SK-N-SH (cell line): ENCODE measurements around the gene PABPN1L. TPM values are rescaled to one million over a fixed set of nuclear protein-coding genes. Genes with fewer than 3 reads are reported as not detected.
A peak's percentile ranks its signal among the peaks of the same experiment; 100 is the strongest.

Source experiments
- CTCF ChIA-PET: fragments of 300-600, 350-600 bp; formaldehyde crosslinking; extraction: SDS; loops from one replicate; lab custom pipeline; 2021; lab: Yijun Ruan, JAX
- POLR2A ChIA-PET: fragments of 350-600 bp; sonication (Branson Sonifier 250); formaldehyde crosslinking; extraction: SDS; loops from one replicate; lab custom pipeline; 2020; ENCODE audit warnings: antibody characterized with exemption, inconsistent platforms; lab: Yijun Ruan, JAX
- DNase-seq: peaks from one replicate; pipeline ENCODE4 v3.0.0; 2012
- H2AFZ ChIP-seq: fragments of 200-600 bp; sonication (generic); 2 replicates; pipeline ENCODE4 v1.8.1; 2016; ENCODE audit warnings: antibody characterized with exemption, mild to moderate bottlenecking, low read depth
- H3F3A ChIP-seq: fragments of 200-600 bp; sonication (generic); replicated peaks from 2 replicates; pipeline ENCODE3; 2016; ENCODE audit warnings: antibody characterized with exemption, mild to moderate bottlenecking; ENCODE audit not compliant: insufficient read depth
- H3K27ac ChIP-seq, 2 experiments: fragments of 200-500 bp in 1 of 2; fragments of 200-600 bp in 1 of 2; sonication (Bioruptor generic) in 1 of 2; sonication (generic), shearing (Covaris generic) in 1 of 2; 2 replicates each; pipeline versions ENCODE4 v1.5.1 to v1.6.1; 2014 to 2016; ENCODE audit warnings: low read depth in 2 of 2, inconsistent platforms in 1 of 2, low read length in 1 of 2, mild to moderate bottlenecking in 1 of 2, mixed read lengths in 1 of 2
- H3K27me3 ChIP-seq: fragments of 200-600 bp; sonication (generic), shearing (Covaris generic); 2 replicates; pipeline ENCODE4 v1.6.1; 2016; ENCODE audit warnings: mixed run types; ENCODE audit not compliant: insufficient read depth
- H3K36me3 ChIP-seq, 2 experiments: fragments of 200-500 bp in 1 of 2; fragments of 200-600 bp in 1 of 2; sonication (Bioruptor generic) in 1 of 2; sonication (generic) in 1 of 2; replicated peaks in 1 of 2; 2 replicates each; pipeline versions ENCODE3 to v1.5.1; 2014 to 2016; ENCODE audit warnings: low read length in 1 of 2, mild to moderate bottlenecking in 1 of 2; ENCODE audit not compliant: insufficient read depth in 2 of 2, control insufficient read depth in 1 of 2
- H3K4me1 ChIP-seq, 2 experiments: fragments of 200-500 bp in 1 of 2; fragments of 200-600 bp in 1 of 2; sonication (Bioruptor generic) in 1 of 2; sonication (generic), shearing (Covaris generic) in 1 of 2; 2 replicates each; pipeline versions ENCODE4 v1.5.1 to v1.6.1; 2014 to 2016; ENCODE audit warnings: low read depth in 1 of 2, low read length in 1 of 2, mixed run types in 1 of 2; ENCODE audit not compliant: insufficient read depth in 2 of 2, control insufficient read depth in 1 of 2
- H3K4me2 ChIP-seq: fragments of 200-600 bp; sonication (generic), shearing (Covaris generic); 2 replicates; pipeline ENCODE4 v1.6.1; 2017; ENCODE audit warnings: mixed run types
- H3K4me3 ChIP-seq, 2 experiments: fragments of 200-500 bp in 1 of 2; fragments of 200-600 bp in 1 of 2; sonication (Bioruptor generic) in 1 of 2; sonication (generic), shearing (Covaris generic) in 1 of 2; 2 replicates each; pipeline versions ENCODE4 v1.5.1 to v1.8.1; 2014 to 2016; ENCODE audit warnings: low read depth in 2 of 2, inconsistent platforms in 1 of 2, low read length in 1 of 2, mild to moderate bottlenecking in 1 of 2, mixed read lengths in 1 of 2, moderate library complexity in 1 of 2
- H3K79me2 ChIP-seq: fragments of 200-600 bp; sonication (generic); 2 replicates; pipeline ENCODE4 v1.8.1; 2017; ENCODE audit warnings: mild to moderate bottlenecking; ENCODE audit not compliant: insufficient read depth
- H3K9ac ChIP-seq: fragments of 200-600 bp; sonication (generic); 2 replicates; pipeline ENCODE4 v1.6.1; 2017; ENCODE audit warnings: mixed run types
- H3K9me2 ChIP-seq: fragments of 200-600 bp; sonication (generic); 2 replicates; pipeline ENCODE4 v1.6.1; 2017; ENCODE audit warnings: mixed run types
- H3K9me3 ChIP-seq: fragments of 200-600 bp; sonication (generic); 2 replicates; pipeline ENCODE4 v1.6.1; 2017; ENCODE audit warnings: mixed run types, mild to moderate bottlenecking, moderate library complexity
- H4K20me1 ChIP-seq: fragments of 200-600 bp; sonication (generic); 2 replicates; pipeline ENCODE4 v1.6.1; 2017; ENCODE audit warnings: mild to moderate bottlenecking, mixed run types; ENCODE audit not compliant: insufficient read depth
- EP300 ChIP-seq, 2 experiments: IDR thresholded peaks; 2 replicates each; pipeline versions ENCODE4 v1.4.0 to v1.6.1; 2012; ENCODE audit warnings: borderline replicate concordance in 1 of 2, low read depth in 1 of 2, low read length in 1 of 2
- FOXJ3 ChIP-seq: sonication (generic); formaldehyde crosslinking; IDR thresholded peaks from 2 replicates; pipeline ENCODE4 v1.5.1; 2020; ENCODE audit warnings: mild to moderate bottlenecking, missing genetic modification reagents
- GATA2 ChIP-seq: sonication (generic); formaldehyde crosslinking; IDR thresholded peaks from 2 replicates; pipeline ENCODE4 v1.5.0; 2020; ENCODE audit warnings: mild to moderate bottlenecking, missing genetic modification reagents
- IRF3 ChIP-seq: fragments of 150-350 bp; IDR thresholded peaks from 2 replicates; pipeline ENCODE4 v1.6.1; 2016; ENCODE audit warnings: mild to moderate bottlenecking, low read depth, low read length
- JUND ChIP-seq: IDR thresholded peaks from 2 replicates; pipeline ENCODE4 v1.4.0; 2012
- MXI1 ChIP-seq: IDR thresholded peaks from 2 replicates; pipeline ENCODE4 v1.6.1; 2012; ENCODE audit warnings: mild to moderate bottlenecking, low read depth, low read length, improper control_type of control experiment
- PBX3 ChIP-seq: IDR thresholded peaks from 2 replicates; pipeline ENCODE4; 2012
- POLR2AphosphoS5 ChIP-seq: IDR thresholded peaks from 2 replicates; pipeline ENCODE4 v1.6.1; 2012; ENCODE audit warnings: low read depth, low read length
- RFX5 ChIP-seq: IDR thresholded peaks from 2 replicates; pipeline ENCODE4 v1.6.1; 2012; ENCODE audit warnings: mild to moderate bottlenecking, improper control_type of control experiment, low read length
- SIN3A ChIP-seq: IDR thresholded peaks from 2 replicates; pipeline ENCODE4 v1.6.1; 2012; ENCODE audit warnings: low read depth, mild to moderate bottlenecking, low read length, moderate library complexity, borderline replicate concordance
- SMC3 ChIP-seq: IDR thresholded peaks from 2 replicates; pipeline ENCODE4 v1.6.1; 2012; ENCODE audit warnings: low read depth, low read length, improper control_type of control experiment
- WGBS: methylation state at CpG from one replicate; pipeline ENCODE4 v1.1.6; 2017; ENCODE audit warnings: low lambda C conversion rate; 5-methylcytosine and 5-hydroxymethylcytosine counted together
- polyA plus RNA-seq, 3 experiments: library from polyadenylated mRNA; depleted of rRNA; stranded (reverse); fragments of >200 nt; gene quantifications; 2 replicates each; pipeline ENCODE4 v1.2.3, GENCODE V29; 2012
- TF ChIP-seq, protein P1 (sequence below): fragments of 150-350 bp; IDR thresholded peaks from 2 replicates; pipeline ENCODE4 v1.6.1; 2017; ENCODE audit warnings: antibody characterized with exemption, low read length, low read depth, borderline replicate concordance
- TF ChIP-seq, protein P2 (sequence below): fragments of 200-600 bp; sonication (generic); IDR thresholded peaks from 2 replicates; pipeline ENCODE4 v1.6.1; 2017; ENCODE audit warnings: antibody characterized with exemption, mild to moderate bottlenecking, moderate library complexity

The PABPN1L gene
- polyA plus RNA-seq, 1 of the 3 experiments (the other 2 are of a cell fraction) = not detected

DNA sequence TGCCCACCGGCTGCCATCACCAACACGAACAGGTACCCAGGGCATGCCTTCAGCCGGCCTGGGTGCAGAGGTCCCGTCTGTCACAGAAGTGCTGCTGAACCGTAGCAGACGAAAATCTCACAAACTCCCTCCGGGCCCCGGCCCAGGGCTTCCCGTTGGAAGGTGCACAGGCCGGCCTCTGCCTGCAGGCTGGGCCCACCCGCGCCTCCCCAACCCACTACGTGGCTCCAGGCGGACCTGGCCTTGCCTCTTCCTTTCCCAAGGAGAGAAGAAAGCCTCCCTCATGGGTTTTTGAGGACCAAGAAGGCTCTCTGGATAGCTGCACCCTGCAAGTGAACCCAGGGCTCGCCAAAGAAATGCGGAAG is 45.5 kb upstream of the PABPN1L start:
- WGBS = 32% methylated on average over 11 of the region's 16 CpGs
- Histone ChIP-seq H2AFZ (no peak overlapping the region), H3F3A (peaks cover 4% of the 10 kb centered on the region), H3K9me3 (no peaks in the 10 kb centered on the region), H3K4me2 (no peak overlapping the region), H4K20me1 (no peaks in the 10 kb centered on the region), H3K36me3 (no peaks in the 10 kb centered on the region), H3K27me3 (peaks cover 28% of the 10 kb centered on the region), H3K79me2 (no peaks in the 10 kb centered on the region), H3K9ac (no peak overlapping the region), H3K9me2 (no peaks in the 10 kb centered on the region), H3K27ac (no peak overlapping the region), H3K4me3 (no peak overlapping the region), H3K4me1 (peaks cover 0 to 6% of the 10 kb centered on the region in 2 experiments; a peak in 1 of 4 replicates)
- ChIA-PET POLR2A (no interaction called here), CTCF (no interaction called here)
- TF ChIP-seq, protein P1, sequence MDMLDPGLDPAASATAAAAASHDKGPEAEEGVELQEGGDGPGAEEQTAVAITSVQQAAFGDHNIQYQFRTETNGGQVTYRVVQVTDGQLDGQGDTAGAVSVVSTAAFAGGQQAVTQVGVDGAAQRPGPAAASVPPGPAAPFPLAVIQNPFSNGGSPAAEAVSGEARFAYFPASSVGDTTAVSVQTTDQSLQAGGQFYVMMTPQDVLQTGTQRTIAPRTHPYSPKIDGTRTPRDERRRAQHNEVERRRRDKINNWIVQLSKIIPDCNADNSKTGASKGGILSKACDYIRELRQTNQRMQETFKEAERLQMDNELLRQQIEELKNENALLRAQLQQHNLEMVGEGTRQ = no peak
- TF ChIP-seq EP300 (IDR thresholded peaks at IDR 0.05; ENCODE audit: borderline replicate concordance in 1 of 2, low read depth in 1 of 2, low read length in 1 of 2) (no peak), JUND (no peak), MXI1 (no peak)
- TF ChIP-seq, protein P2, sequence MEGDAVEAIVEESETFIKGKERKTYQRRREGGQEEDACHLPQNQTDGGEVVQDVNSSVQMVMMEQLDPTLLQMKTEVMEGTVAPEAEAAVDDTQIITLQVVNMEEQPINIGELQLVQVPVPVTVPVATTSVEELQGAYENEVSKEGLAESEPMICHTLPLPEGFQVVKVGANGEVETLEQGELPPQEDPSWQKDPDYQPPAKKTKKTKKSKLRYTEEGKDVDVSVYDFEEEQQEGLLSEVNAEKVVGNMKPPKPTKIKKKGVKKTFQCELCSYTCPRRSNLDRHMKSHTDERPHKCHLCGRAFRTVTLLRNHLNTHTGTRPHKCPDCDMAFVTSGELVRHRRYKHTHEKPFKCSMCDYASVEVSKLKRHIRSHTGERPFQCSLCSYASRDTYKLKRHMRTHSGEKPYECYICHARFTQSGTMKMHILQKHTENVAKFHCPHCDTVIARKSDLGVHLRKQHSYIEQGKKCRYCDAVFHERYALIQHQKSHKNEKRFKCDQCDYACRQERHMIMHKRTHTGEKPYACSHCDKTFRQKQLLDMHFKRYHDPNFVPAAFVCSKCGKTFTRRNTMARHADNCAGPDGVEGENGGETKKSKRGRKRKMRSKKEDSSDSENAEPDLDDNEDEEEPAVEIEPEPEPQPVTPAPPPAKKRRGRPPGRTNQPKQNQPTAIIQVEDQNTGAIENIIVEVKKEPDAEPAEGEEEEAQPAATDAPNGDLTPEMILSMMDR = no peak
- no peak for DNase-seq

GRCh38 chr16:88911136-88911945 is 44.9 kb upstream of the PABPN1L start:
- no peak overlapping the region for H3K27ac ChIP-seq
- H3K9ac ChIP-seq = no peak overlapping the region
- H3K36me3 ChIP-seq = no peaks in the 10 kb centered on the region
- peaks cover 4% of the 10 kb centered on the region for H3F3A ChIP-seq
- WGBS = 25% methylated on average over 23 of the region's 36 CpGs
- H3K4me3 ChIP-seq = no peak overlapping the region
- H4K20me1 ChIP-seq = no peaks in the 10 kb centered on the region
- CTCF ChIA-PET = no interaction called here
- H3K9me3 ChIP-seq = no peaks in the 10 kb centered on the region
- H3K9me2 ChIP-seq = no peaks in the 10 kb centered on the region
- no peak overlapping the region for H3K4me2 ChIP-seq
- no peaks in the 10 kb centered on the region for H3K79me2 ChIP-seq
- peak; percentile 72 for DNase-seq
- peaks cover 28% of the 10 kb centered on the region for H3K27me3 ChIP-seq
- H2AFZ ChIP-seq = no peak overlapping the region
- peaks cover 0 to 6% of the 10 kb centered on the region in 2 experiments; a peak in 1 of 4 replicates for H3K4me1 ChIP-seq
- TF ChIP-seq FOXJ3 (CRISPR knock-in tag) (no peak), SMC3 (no peak), GATA2 (no peak), PBX3 (no peak), SIN3A (no peak), POLR2AphosphoS5 (no peak), RFX5 (no peak), EP300 (IDR thresholded peaks at IDR 0.05; ENCODE audit: borderline replicate concordance in 1 of 2, low read depth in 1 of 2, low read length in 1 of 2) (no peak), IRF3 (no peak)
- TF ChIP-seq, protein P2 = no peak
- TF ChIP-seq, all 33 proteins: peak for 0
- POLR2A ChIA-PET = no interaction called here
